Activated CD4-positive, alpha-beta T cell treated with anti-CD3 and anti-CD28 coated beads, Interleukin-10, Interleukin-2, amounts not matched to agents 100 ng/mL and 50 ng/mL, durations not matched to agents 16 hours and 8 hours (primary cell): Measurements from ENCODE around the gene SLC25A36.

Source experiments
- DNase-seq: peaks from one replicate; pipeline ENCODE4 v3.0.0-alpha.2; 2020

SLC25A36 gene

DNA sequence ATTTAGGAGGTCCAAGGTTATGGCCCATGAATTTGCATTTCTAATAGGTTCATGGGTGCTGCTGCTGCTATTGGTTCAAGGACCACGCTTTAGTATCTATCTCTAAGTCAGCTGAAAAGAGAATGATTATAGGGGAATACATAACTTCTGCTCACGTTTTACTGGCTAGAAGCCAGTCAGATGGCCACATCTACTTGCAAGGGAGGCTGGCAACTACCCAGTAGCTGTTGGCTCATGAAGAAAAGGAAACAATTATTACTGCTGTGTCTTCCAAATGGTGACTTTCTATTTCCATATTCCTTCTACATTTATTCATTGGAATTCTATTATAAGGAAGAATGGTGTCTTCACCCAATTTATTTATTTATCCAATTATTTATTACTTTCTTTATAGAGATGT, 54.2 kb downstream of the SLC25A36 start:
- no peak for DNase-seq

DNA sequence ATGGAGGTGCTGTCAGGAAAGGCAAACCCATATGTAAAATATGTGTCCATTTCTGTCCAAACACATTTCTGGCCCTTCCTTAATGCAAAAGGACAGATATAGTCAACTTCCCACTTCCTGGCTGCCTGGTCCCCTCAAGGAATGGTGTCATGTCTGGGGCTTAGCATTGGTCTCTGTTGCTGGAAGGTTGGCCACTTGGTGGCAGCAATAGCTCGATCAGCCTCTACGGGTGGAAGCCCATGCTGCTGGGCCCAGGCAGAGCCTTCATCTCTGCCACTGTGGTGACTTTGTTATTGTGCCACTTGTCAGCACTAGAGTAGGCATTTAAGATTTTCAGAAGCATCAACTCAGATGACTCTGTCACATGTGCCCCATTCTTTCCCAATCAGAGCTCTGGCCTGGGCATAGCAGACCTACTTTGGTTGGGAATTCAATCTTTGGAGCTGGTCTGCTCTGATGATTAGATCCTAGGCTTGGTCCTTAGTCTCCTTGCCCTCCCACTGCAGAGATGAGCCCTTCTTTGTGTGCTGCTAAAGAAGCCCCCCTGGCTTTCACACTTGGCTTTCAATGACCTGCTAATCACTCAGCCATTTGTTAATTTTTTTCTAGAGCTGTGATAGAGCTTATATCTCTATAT, 58.5 kb downstream of the SLC25A36 start:
- DNase-seq: peak; percentile 62

DNA sequence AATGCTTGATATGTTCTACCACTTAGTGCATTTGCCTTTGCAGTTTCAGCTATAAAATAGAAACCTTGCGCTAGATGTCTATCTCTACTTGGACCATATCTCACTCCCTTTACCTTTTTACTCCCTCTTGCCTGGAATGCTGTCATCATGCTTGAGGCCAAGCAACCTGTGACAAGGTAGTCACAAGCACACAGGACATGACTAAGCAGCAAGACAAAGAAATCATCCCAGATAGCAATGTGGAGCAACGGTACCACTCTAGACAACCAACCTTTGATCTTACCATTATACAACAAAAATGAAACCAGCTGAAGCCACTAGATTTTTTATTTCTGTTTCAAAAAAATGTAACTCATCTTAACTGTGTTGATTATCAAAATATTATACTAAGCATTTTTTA, 59.0 kb downstream of the SLC25A36 start:
- peak; percentile 28 for DNase-seq

DNA sequence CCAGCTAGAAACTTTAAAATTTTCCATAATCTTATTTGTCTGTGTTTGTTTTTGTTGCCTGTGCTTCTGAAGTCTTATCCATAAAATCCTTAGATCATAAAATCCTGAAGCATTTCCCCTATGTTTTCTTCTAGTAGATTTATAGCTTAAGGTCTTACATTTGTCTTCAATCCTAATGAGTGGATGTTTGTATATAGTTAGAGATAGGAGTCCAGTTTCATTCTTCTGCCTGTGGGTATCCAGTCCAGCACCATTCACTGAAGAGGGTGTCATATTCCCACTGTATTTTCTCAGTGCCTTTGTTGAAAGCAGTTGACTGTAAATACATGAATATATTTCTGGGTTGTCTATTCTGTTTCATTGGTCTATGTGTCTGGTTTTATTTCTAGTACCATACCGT, 64.7 kb downstream of the SLC25A36 start:
- no peak for DNase-seq

DNA sequence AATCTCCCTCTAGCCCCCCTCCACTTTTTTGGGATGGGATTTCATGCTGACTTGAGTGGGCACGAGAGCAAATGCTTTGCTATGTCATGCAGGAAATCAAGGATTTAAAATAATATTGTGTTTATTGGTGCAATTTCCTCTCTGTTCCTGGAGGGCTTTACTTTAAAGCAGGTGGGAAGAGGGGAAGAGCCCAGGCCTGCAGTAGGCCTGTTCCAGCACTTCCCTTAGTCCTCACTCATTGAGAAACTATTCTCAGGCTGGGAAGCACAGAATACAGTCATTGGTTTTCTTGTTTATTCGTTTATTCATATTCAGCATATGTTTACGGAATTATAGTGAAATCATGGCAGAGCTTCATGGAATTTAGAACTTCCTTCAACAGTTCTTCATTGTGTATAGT, 67.9 kb downstream of the SLC25A36 start:
- DNase-seq: no peak

DNA sequence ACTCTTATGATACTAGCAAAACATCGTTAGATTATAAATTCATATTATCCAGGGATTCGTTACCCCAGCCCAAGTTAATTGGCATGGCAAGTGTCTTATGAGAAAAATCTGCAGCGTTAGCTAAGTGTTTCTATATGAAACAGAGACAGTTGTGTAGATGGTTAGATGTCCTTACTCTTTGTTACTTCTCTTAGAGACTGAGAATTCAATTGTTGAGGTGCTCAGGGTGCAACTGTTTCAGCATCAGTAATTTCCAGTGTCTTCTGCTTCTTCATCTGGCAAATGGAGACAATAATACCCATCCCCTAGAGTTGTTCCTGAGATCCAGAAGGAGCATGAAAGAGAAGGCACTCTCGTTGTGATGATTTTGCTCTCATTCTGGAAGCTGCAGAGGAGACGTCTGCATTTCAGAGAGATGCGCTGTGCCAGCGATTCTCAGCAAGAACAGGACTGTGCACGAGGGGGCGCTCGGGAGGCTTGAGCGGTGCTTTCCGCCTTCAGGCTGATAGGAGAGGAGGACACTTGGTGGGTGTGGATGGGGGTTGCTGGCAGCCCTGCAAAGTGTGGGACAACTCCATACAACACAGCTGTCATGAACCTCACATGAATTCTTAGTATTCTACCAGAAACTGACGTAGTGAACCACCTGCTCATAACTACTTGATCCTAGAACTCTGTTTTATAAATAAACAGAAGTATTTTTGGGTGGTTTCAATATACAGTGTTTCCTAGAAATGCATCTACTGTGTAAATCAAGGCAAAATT, 69.8 kb downstream of the SLC25A36 start:
- peak; percentile 73 for DNase-seq

DNA sequence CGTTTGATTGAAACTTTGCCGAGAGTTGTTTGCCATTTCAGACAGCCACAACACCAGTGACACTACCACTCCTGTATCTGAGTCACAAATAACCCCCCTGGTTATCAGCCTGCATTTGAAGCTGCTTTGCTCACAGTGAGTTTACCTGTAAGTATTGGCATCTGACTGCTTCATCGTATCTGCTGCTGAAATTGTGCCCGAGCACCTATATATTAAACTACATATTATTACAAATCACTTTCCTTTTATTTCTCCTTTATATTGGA, 70.3 kb downstream of the SLC25A36 start:
- DNase-seq: no peak

DNA sequence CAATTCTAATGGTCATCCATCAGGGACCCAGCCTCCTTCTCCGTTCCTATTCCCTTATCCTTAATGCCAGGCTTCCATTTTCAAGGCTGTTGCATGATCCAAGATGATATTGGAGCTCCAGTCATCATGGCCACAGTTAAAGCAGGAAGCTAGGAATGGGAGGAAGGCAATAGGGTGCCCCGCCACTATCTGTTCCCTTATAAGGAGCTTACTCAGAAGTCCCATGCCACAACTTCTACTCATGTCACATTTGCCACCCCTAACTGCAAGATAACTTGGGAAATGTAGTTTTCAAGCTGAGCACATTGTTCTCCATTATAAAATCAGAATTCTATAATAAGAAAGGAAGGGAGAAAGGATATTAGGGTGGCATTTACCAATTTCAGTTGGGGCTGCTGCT, 70.9 kb downstream of the SLC25A36 start:
- no peak for DNase-seq

DNA sequence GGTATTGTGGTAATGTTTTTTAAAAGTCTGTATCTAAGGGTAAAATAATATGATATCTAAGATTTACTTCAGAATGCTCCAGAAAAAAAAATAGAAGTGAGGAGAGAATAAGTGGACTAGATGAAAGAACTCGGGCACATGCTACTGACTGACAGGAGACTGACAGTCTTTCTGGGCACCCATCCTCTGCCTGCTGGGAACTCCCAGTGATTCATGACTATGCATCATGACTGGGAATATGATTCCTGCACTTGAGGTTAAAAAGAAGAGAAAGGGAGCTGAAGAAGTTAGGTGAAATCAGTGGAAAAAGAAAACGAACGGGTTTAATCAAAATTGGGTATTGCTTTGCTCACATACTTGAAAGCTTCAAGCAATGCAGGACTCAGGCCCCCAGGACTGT, 73.8 kb downstream of the SLC25A36 start:
- no peak for DNase-seq

DNA sequence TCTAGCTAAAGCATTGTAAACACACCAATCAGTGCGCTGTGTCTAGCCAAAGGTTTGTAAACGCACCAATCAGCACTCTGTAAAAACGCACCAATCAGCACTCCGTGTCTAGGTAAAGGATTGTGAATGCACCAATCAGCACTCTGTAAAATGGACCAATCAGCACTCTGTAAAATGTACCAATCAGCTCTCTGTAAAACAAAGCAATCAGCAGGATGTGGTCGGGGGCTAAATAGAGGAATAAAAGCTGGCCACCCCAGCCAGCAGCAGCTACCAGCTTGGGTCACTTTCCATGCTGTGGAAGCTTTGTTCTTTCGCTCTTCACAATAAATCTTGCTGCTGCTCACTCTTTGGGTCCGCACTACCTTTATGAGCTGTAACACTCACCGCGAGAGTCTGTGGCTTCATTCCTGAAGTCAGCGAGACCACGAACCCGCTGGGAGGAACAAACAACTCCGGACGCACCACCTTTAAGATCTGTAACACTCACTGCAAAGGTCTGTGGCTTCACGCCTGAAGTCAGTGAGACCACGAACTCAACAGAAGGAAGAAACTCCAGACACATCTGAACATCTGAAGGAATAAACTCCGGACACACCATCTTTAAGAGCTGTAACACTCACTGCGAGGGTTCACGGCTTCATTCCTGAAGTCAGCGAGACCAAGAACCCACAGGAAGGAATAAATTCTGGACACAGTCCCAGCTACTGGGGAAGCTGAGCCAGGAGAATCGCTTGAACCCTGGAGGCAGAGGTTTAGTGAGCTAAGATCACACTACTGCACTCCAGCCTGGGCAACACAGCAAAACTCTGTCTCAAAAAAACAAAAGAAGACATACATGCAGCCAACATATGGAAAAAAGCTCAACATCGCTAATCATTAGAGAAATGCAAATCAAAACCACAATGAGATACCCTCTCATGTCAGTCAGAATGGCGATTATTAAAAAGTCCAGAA, 76.0 kb downstream of the SLC25A36 start:
- peak; percentile 71 for DNase-seq

DNA sequence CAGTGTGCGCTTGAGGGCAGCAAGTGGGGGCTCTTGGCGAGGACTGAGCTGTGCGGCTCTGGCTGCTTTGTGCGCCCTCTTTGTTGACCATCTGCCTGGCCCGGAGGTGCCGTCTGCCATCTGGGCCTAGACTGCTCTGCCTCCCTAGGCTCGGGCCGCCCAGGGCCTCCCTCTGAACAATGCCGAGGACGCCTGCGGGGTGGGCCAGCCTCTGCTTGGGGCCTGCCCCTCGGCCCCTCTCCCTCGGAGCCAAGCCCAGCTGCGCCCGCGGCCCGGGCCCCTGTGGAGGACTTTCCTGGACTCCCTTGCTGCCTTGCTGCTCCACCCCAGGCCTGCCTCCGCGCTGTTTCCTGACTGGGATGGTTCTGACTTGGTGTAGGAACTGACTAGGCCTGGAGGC, 77.6 kb downstream of the SLC25A36 start:
- DNase-seq: no peak

DNA sequence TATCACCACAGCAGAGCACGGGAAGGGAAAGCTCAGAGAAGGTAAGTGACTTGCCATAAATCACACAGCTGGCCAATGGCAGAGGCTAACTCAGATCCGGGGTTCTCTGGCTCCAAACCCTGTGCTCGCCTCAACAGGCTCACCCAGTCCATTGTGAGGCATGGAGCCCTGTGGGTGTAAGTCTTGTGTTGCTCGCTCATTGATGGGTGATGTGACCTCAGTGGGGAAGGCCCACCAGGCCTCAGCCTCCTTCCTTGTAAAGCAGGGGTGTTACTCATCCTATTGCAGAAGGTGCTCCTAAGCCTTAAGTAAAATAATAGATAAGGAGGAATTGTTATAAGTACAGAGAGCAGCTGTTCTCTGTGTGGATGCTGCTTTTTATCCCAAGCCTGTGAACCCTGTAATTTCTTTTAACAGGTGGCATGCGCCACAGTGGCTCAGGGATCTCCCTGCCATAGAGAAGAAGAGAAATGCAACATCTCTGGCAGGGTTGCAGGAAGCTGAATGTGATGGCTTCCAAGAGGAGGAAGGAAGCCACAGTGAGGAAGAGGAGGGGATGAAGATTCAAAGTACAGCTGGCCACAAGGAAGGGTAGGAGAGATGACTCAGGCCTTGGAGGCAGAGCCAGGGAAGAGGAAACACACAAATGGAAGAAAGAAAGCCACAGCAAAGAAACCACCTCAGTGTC, 78.7 kb downstream of the SLC25A36 start:
- no peak for DNase-seq

DNA sequence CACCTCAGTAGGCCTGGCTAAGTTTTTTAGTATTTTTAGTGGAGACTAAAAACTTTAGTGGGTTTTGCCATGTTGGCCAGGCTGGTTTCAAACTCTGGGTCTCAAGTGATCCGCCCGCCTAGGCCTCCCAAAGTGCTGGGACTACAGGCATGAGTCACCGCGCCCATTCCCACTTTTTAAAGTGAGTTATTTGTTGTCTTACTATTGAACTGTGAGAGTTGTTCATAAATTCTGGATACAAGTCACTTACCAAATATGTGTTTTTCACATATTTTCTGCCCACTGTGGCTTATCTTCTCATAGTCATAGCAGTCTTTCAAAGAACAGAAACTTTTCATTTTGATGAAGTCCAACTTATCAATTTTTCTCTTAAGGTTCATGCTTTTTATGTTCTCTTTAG, 79.6 kb downstream of the SLC25A36 start:
- no peak for DNase-seq
